HEK293 (cell line): ENCODE data around the gene MEF2C.

ENCODE experiments used
- CTCF ChIA-PET: fragments of 350-600 bp; formaldehyde crosslinking; extraction: SDS; loops from one replicate; lab custom pipeline; 2021; ENCODE audit warnings: antibody characterized with exemption; lab: Yijun Ruan, JAX
- POLR2A ChIA-PET: fragments of 300-600 bp; formaldehyde crosslinking; extraction: SDS; loops from one replicate; lab custom pipeline; 2020; ENCODE audit warnings: antibody characterized with exemption, inconsistent platforms; lab: Yijun Ruan, JAX
- H3K27ac ChIP-seq: fragments of 200-500 bp; sonication (Bioruptor generic); 2 replicates; pipeline ENCODE4 v1.5.1; 2014; ENCODE audit warnings: low read depth, low read length, control low read depth, inconsistent platforms; ENCODE audit errors: extremely low read depth
- H3K36me3 ChIP-seq, 2 experiments: fragments of 200-500 bp in 1 of 2; sonication (Bioruptor generic) in 1 of 2; 1 replicate in 1 of 2; 2 replicates in 1 of 2; pipeline ENCODE4 v1.5.1; 2014 to 2017; ENCODE audit warnings: inconsistent platforms in 2 of 2, low read length in 2 of 2; ENCODE audit not compliant: control insufficient read depth in 2 of 2, insufficient read depth in 1 of 2
- H3K4me1 ChIP-seq: fragments of 200-500 bp; sonication (Bioruptor generic); 2 replicates; pipeline ENCODE4 v1.5.1; 2014; ENCODE audit warnings: mild to moderate bottlenecking, low read length, inconsistent platforms; ENCODE audit not compliant: control insufficient read depth, insufficient read depth
- H3K4me3 ChIP-seq: 2 replicates; pipeline ENCODE4 v1.5.1; 2011; ENCODE audit warnings: low read depth, mild to moderate bottlenecking, control low read depth, low read length, moderate library complexity
- H3K9me3 ChIP-seq: fragments of 200-500 bp; sonication (Bioruptor generic); 2 replicates; pipeline ENCODE4 v1.5.1; 2014; ENCODE audit warnings: low read depth, low read length, inconsistent platforms; ENCODE audit not compliant: control insufficient read depth, insufficient read depth
- HOXA7 ChIP-seq: sonication (generic); formaldehyde crosslinking; IDR thresholded peaks from 2 replicates; pipeline ENCODE4 v1.8.1; 2022; ENCODE audit warnings: missing genetic modification reagents, borderline replicate concordance
- MEIS1 ChIP-seq: sonication (generic); formaldehyde crosslinking; IDR thresholded peaks from 2 replicates; pipeline ENCODE4 v1.8.1; 2022; ENCODE audit warnings: missing genetic modification reagents, mild to moderate bottlenecking, borderline replicate concordance
- OVOL3 ChIP-seq: fragments of 450-650 bp; formaldehyde crosslinking; IDR thresholded peaks from 2 replicates; pipeline ENCODE4 v1.5.1; 2016; ENCODE audit warnings: missing biosample characterization, missing genetic modification characterization
- REPIN1 ChIP-seq: fragments of 450-650 bp; formaldehyde crosslinking; IDR thresholded peaks from 2 replicates; pipeline ENCODE4 v1.5.1; 2017; ENCODE audit warnings: missing biosample characterization, missing genetic modification characterization, low read depth
- YY1 ChIP-seq: fragments of 450-650 bp; formaldehyde crosslinking; IDR thresholded peaks from 2 replicates; pipeline ENCODE4 v1.5.1; 2018; ENCODE audit warnings: missing biosample characterization, missing genetic modification characterization
- ZBTB17 ChIP-seq: fragments of 450-650 bp; formaldehyde crosslinking; IDR thresholded peaks from 2 replicates; pipeline ENCODE4 v1.5.1; 2016; ENCODE audit warnings: missing biosample characterization, missing genetic modification characterization
- ZBTB20 ChIP-seq: fragments of 450-650 bp; formaldehyde crosslinking; IDR thresholded peaks from 2 replicates; pipeline ENCODE4 v1.5.1; 2016; ENCODE audit warnings: missing biosample characterization, missing genetic modification characterization
- ZBTB8A ChIP-seq: fragments of 450-650 bp; formaldehyde crosslinking; IDR thresholded peaks from 2 replicates; pipeline ENCODE4 v1.5.1; 2016; ENCODE audit warnings: missing biosample characterization, missing genetic modification characterization
- ZNF274 ChIP-seq, 2 experiments: fragments of 200-500 bp in 1 of 2; fragments of 450-650 bp in 1 of 2; sonication (Bioruptor generic) in 1 of 2; formaldehyde crosslinking in 1 of 2; IDR thresholded peaks; 2 replicates each; pipeline versions ENCODE4 v1.5.1 to v1.6.1; 2014 to 2016; ENCODE audit warnings: borderline replicate concordance in 1 of 2, inconsistent platforms in 1 of 2, low read length in 1 of 2, missing biosample characterization in 1 of 2, missing genetic modification characterization in 1 of 2
- ZNF37A ChIP-seq: fragments of 450-650 bp; IDR thresholded peaks from 2 replicates; pipeline ENCODE4 v1.5.1; 2018; ENCODE audit warnings: missing biosample characterization, missing genetic modification characterization
- ZNF48 ChIP-seq: fragments of 450-650 bp; formaldehyde crosslinking; IDR thresholded peaks from 2 replicates; pipeline ENCODE4 v1.5.1; 2016; ENCODE audit warnings: missing biosample characterization, missing genetic modification characterization
- ZNF621 ChIP-seq: fragments of 450-650 bp; formaldehyde crosslinking; IDR thresholded peaks from 2 replicates; pipeline ENCODE4 v1.5.1; 2017; ENCODE audit warnings: missing biosample characterization, missing genetic modification characterization
- ZNF768 ChIP-seq: fragments of 450-650 bp; formaldehyde crosslinking; IDR thresholded peaks from 2 replicates; pipeline ENCODE4 v1.5.1; 2018; ENCODE audit warnings: missing biosample characterization, mild to moderate bottlenecking, missing genetic modification characterization
- ZXDB ChIP-seq: fragments of 450-650 bp; formaldehyde crosslinking; IDR thresholded peaks from 2 replicates; pipeline ENCODE4 v1.5.1; 2016; ENCODE audit warnings: missing biosample characterization, missing genetic modification characterization
- TF ChIP-seq, protein P1 (sequence below): fragments of 450-650 bp; formaldehyde crosslinking; IDR thresholded peaks from 2 replicates; pipeline ENCODE4 v1.5.1; 2016; ENCODE audit warnings: missing biosample characterization, missing genetic modification characterization, low read depth
- TF ChIP-seq, protein P2 (sequence below): fragments of 450-650 bp; formaldehyde crosslinking; IDR thresholded peaks from 2 replicates; pipeline ENCODE4 v1.5.1; 2016; ENCODE audit warnings: missing biosample characterization, missing genetic modification characterization
- TF ChIP-seq, protein P3 (sequence below): fragments of 450-650 bp; formaldehyde crosslinking; optimal IDR thresholded peaks from 2 replicates; pipeline ENCODE3; 2016; ENCODE audit warnings: missing biosample characterization, mild to moderate bottlenecking, missing genetic modification characterization
- TF ChIP-seq, protein P4 (sequence below): fragments of 450-650 bp; formaldehyde crosslinking; IDR thresholded peaks from 2 replicates; pipeline ENCODE4 v1.5.1; 2016; ENCODE audit warnings: missing biosample characterization, missing genetic modification characterization
- TF ChIP-seq, protein P5 (sequence below): fragments of 450-650 bp; formaldehyde crosslinking; IDR thresholded peaks from 2 replicates; pipeline ENCODE4 v1.5.1; 2016; ENCODE audit warnings: missing biosample characterization, missing genetic modification characterization
- TF ChIP-seq, protein P6 (sequence below): fragments of 450-650 bp; formaldehyde crosslinking; IDR thresholded peaks from 2 replicates; pipeline ENCODE4 v1.5.1; 2017; ENCODE audit warnings: missing biosample characterization, missing genetic modification characterization
- TF ChIP-seq, protein P7 (sequence below): fragments of 450-650 bp; formaldehyde crosslinking; IDR thresholded peaks from 2 replicates; pipeline ENCODE4 v1.5.1; 2016; ENCODE audit warnings: missing biosample characterization, missing genetic modification characterization

The MEF2C gene

DNA sequence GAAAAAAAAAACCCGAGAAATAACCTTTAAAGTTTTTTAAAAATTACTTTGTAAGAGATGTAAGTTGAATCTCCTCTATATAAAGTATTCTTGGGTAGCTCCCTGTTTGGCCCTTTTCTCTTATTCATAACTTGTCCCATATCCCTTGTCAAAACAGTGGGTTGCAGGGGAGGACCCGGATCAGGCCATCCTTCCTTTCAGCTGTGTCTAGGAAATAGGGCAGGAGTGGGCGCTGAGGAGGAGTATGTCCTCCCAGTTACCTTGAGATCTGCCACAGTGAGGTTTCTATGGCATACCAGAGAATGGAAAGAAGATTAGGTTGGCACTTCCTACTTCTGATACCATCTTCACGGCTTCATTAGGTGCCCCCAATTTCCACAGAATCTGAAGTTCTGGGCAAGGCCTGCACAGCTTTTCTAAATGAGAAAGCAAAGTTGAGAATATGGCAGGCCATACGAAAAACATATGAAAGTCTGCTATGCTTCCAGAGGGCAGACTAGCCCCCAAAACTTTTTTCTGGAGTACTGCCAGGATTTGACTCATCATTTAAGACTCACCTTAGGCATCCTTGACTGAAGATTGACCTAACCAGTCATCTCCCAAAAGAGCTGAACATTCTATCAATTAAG, 20.3 kb downstream of the MEF2C start (continued):
- TF ChIP-seq, protein P1, sequence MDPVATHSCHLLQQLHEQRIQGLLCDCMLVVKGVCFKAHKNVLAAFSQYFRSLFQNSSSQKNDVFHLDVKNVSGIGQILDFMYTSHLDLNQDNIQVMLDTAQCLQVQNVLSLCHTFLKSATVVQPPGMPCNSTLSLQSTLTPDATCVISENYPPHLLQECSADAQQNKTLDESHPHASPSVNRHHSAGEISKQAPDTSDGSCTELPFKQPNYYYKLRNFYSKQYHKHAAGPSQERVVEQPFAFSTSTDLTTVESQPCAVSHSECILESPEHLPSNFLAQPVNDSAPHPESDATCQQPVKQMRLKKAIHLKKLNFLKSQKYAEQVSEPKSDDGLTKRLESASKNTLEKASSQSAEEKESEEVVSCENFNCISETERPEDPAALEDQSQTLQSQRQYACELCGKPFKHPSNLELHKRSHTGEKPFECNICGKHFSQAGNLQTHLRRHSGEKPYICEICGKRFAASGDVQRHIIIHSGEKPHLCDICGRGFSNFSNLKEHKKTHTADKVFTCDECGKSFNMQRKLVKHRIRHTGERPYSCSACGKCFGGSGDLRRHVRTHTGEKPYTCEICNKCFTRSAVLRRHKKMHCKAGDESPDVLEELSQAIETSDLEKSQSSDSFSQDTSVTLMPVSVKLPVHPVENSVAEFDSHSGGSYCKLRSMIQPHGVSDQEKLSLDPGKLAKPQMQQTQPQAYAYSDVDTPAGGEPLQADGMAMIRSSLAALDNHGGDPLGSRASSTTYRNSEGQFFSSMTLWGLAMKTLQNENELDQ (tag by site-specific recombination), result no peak
- no peak for TF ChIP-seq ZNF274 (IDR thresholded peaks at IDR 0.05; ENCODE audit: low read length)
- no peak for TF ChIP-seq ZNF274 (tag by site-specific recombination; IDR thresholded peaks at IDR 0.05; ENCODE audit: borderline replicate concordance)
- TF ChIP-seq ZBTB17 (tag by site-specific recombination), result no peak
- no peak for TF ChIP-seq YY1 (tag by site-specific recombination)
- TF ChIP-seq, protein P2, sequence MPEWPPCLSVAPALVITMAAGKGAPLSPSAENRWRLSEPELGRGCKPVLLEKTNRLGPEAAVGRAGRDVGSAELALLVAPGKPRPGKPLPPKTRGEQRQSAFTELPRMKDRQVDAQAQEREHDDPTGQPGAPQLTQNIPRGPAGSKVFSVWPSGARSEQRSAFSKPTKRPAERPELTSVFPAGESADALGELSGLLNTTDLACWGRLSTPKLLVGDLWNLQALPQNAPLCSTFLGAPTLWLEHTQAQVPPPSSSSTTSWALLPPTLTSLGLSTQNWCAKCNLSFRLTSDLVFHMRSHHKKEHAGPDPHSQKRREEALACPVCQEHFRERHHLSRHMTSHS (tag by site-specific recombination), result no peak

DNA sequence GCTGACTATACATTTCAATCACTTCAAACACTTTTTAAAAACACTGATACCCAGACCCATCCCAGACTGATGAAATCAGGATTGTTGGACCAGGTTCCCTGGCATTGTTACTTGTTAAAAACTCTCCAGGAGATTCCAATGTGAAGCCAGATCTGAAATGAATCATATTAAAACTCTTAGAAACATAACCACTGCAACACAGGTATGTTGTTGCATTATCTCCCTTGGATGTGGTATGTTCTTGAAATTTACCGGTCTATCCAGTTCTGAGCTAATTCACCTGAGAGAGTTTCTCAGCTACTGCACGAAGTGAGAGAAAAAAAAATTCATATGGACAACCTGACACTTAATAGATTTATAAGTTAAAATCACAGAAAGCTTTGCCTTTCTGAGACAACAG, 21.8 kb downstream of the MEF2C start:
- H3K36me3 ChIP-seq, result no peaks in the 10 kb centered on the region
- H3K4me3 ChIP-seq, result no peak overlapping the region
- ChIA-PET CTCF (no interaction called here), POLR2A (no interaction called here)
- H3K27ac ChIP-seq, result no peak overlapping the region
- H3K9me3 ChIP-seq, result no peaks in the 10 kb centered on the region
- H3K4me1 ChIP-seq, result no peaks in the 10 kb centered on the region
- TF ChIP-seq, protein P2 (tag by site-specific recombination), result no peak
- TF ChIP-seq ZNF768 (tag by site-specific recombination) (no peak), ZXDB (tag by site-specific recombination) (no peak), ZBTB8A (no peak), OVOL3 (no peak), ZNF48 (no peak), HOXA7 (no peak), REPIN1 (tag by site-specific recombination) (no peak), ZBTB20 (tag by site-specific recombination) (no peak), MEIS1 (no peak), ZNF621 (tag by site-specific recombination) (no peak), ZNF37A (tag by site-specific recombination) (no peak)
- TF ChIP-seq, protein P3, sequence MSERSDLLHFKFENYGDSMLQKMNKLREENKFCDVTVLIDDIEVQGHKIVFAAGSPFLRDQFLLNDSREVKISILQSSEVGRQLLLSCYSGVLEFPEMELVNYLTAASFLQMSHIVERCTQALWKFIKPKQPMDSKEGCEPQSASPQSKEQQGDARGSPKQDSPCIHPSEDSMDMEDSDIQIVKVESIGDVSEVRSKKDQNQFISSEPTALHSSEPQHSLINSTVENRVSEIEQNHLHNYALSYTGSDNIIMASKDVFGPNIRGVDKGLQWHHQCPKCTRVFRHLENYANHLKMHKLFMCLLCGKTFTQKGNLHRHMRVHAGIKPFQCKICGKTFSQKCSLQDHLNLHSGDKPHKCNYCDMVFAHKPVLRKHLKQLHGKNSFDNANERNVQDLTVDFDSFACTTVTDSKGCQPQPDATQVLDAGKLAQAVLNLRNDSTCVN (tag by site-specific recombination), result no peak
- TF ChIP-seq, protein P4, sequence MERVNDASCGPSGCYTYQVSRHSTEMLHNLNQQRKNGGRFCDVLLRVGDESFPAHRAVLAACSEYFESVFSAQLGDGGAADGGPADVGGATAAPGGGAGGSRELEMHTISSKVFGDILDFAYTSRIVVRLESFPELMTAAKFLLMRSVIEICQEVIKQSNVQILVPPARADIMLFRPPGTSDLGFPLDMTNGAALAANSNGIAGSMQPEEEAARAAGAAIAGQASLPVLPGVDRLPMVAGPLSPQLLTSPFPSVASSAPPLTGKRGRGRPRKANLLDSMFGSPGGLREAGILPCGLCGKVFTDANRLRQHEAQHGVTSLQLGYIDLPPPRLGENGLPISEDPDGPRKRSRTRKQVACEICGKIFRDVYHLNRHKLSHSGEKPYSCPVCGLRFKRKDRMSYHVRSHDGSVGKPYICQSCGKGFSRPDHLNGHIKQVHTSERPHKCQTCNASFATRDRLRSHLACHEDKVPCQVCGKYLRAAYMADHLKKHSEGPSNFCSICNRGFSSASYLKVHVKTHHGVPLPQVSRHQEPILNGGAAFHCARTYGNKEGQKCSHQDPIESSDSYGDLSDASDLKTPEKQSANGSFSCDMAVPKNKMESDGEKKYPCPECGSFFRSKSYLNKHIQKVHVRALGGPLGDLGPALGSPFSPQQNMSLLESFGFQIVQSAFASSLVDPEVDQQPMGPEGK (tag by site-specific recombination), result no peak
- TF ChIP-seq, protein P5, sequence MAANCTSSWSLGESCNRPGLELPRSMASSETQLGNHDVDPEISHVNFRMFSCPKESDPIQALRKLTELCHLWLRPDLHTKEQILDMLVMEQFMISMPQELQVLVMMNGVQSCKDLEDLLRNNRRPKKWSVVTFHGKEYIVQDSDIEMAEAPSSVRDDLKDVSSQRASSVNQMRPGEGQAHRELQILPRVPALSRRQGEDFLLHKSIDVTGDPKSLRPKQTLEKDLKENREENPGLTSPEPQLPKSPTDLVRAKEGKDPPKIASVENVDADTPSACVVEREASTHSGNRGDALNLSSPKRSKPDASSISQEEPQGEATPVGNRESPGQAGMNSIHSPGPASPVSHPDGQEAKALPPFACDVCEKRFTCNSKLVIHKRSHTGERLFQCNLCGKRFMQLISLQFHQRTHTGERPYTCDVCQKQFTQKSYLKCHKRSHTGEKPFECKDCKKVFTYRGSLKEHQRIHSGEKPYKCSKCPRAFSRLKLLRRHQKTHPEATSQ (tag by site-specific recombination), result no peak
- TF ChIP-seq, protein P6, sequence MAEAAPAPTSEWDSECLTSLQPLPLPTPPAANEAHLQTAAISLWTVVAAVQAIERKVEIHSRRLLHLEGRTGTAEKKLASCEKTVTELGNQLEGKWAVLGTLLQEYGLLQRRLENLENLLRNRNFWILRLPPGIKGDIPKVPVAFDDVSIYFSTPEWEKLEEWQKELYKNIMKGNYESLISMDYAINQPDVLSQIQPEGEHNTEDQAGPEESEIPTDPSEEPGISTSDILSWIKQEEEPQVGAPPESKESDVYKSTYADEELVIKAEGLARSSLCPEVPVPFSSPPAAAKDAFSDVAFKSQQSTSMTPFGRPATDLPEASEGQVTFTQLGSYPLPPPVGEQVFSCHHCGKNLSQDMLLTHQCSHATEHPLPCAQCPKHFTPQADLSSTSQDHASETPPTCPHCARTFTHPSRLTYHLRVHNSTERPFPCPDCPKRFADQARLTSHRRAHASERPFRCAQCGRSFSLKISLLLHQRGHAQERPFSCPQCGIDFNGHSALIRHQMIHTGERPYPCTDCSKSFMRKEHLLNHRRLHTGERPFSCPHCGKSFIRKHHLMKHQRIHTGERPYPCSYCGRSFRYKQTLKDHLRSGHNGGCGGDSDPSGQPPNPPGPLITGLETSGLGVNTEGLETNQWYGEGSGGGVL (tag by site-specific recombination), result no peak
- TF ChIP-seq, protein P7, sequence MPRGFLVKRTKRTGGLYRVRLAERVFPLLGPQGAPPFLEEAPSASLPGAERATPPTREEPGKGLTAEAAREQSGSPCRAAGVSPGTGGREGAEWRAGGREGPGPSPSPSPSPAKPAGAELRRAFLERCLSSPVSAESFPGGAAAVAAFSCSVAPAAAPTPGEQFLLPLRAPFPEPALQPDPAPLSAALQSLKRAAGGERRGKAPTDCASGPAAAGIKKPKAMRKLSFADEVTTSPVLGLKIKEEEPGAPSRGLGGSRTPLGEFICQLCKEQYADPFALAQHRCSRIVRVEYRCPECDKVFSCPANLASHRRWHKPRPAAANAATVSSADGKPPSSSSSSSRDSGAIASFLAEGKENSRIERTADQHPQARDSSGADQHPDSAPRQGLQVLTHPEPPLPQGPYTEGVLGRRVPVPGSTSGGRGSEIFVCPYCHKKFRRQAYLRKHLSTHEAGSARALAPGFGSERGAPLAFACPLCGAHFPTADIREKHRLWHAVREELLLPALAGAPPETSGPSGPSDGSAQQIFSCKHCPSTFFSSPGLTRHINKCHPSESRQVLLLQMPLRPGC (tag by site-specific recombination), result no peak
